HG03442 (cell line): ENCODE results near the gene MOV10.
"Not testable (repeated sequence)": the region's sequence is repeated elsewhere in the genome, so short reads cannot be mapped to it uniquely, and the experiment has no call there.

Experiments used
- ATAC-seq: cut with Tn5 transposase; IDR thresholded peaks from one replicate; pipeline ENCODE4 v1.9.1; 2021; ENCODE audit warnings: mild to moderate bottlenecking, moderate library complexity; ENCODE audit not compliant: unreplicated experiment

The MOV10 gene

GRCh38 chr1:112712191-112712590, 37.7 kb downstream of the MOV10 start:
- ATAC-seq: no peak

GRCh38 chr1:112712701-112713128, 38.3 kb downstream of the MOV10 start:
- no peak for ATAC-seq

GRCh38 chr1:112713466-112714312, 39.2 kb downstream of the MOV10 start:
- ATAC-seq: no peak

GRCh38 chr1:112714313-112715263, 40.1 kb downstream of the MOV10 start:
- ATAC-seq: no peak

GRCh38 chr1:112715264-112716053, 41.0 kb downstream of the MOV10 start, which contains the start of gene PPM1J:
Gene PPM1J (minus strand): TSS chr1:112715332. CDS start chr1:112715301, 31 bp downstream.
- peak; percentile 71 for ATAC-seq

GRCh38 chr1:112716133-112716720, 41.8 kb downstream of the MOV10 start:
- no peak for ATAC-seq

- ATAC-seq: no peak
These were observed 42.9 kb downstream of the MOV10 start for GRCh38 chr1:112717263-112717873.

DNA sequence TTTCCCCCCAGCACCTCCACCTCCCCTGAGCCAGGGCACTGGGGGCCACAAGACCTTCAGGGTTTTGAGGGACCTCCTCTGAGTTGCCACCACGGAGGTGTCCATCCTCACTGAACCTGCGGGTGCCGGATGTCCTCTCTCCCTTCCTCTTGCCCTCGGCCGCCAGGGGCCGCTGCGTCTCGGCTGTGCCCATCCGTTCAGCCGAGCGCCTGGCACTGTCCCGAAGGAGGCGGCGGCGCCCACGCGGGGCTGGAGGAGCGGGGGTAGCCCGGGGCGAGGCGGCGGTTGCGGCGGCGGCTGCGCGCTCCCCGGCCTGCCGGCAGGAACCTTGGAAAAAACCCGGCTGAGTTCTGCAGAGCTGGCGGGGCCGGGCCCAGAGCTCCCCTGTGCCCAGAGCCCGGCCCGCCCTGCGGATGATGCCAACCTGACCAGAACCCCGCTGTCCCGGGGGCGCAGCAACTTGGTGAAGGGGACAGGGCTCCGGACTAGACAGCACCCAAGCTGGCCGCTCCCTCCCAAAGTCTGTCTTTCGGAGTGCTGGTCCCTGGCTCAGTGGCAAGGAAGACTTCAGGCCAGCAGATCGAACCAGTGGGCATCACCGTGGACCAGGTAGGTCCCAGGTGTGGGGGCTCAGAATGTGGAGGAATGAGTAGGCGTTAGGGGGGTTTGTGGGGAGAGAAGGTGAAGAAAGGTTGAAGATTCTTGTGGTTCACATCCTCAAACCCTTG, 44.4 kb downstream of the MOV10 start:
- peak; percentile 19 for ATAC-seq

- ATAC-seq: no peak
These were observed 45.2 kb downstream of the MOV10 start for GRCh38 chr1:112719706-112720105.

GRCh38 chr1:112720800-112721199, 46.3 kb downstream of the MOV10 start:
- ATAC-seq: no peak

- not testable (repeated sequence) for ATAC-seq
These were observed 46.8 kb downstream of the MOV10 start for GRCh38 chr1:112721294-112721693.

- ATAC-seq: no peak
These were observed 47.6 kb downstream of the MOV10 start for GRCh38 chr1:112721966-112722524.

GRCh38 chr1:112722601-112723510, 48.4 kb downstream of the MOV10 start:
- ATAC-seq: no peak

DNA sequence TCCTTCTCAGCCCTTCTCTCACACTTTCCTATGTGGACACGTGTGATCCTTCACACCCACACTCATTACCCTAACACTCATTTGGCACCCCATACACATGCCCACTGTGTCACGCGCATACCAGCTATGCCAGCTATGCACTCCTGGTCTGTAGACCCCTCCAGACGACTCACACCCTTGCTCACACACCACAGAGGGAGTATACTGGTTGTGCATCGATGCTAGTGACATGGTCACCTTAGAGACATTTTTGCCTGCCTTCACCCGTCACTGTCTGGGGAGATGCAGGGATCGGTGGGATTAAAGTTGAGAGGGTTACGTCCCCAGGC, 49.0 kb downstream of the MOV10 start:
- no peak for ATAC-seq

- ATAC-seq: not testable (repeated sequence)
These were observed 49.8 kb downstream of the MOV10 start for GRCh38 chr1:112724240-112724639.

- ATAC-seq: no peak
These were observed 53.3 kb downstream of the MOV10 start for GRCh38 chr1:112727716-112728115.

GRCh38 chr1:112728306-112728971, 54.0 kb downstream of the MOV10 start:
- ATAC-seq: not testable (repeated sequence)
